Occipital lobe (tissue), 2 donors: ENCODE measurements around the gene FGR. TPM values are rescaled to one million over a fixed set of nuclear protein-coding genes. Genes with fewer than 3 reads are reported as not detected.

Experiments used
- DNase-seq: peaks from one replicate; lab custom pipeline; 2025; lab: John Stamatoyannopoulos, UW
- total RNA-seq: library from RNA; depleted of rRNA; stranded (reverse); fragments of >200 nt; gene quantifications from one replicate; pipeline ENCODE4 v1.2.3, GENCODE V29; 2014

The FGR gene
- total RNA-seq, 1 donor from 2014 or later, result 0.78 TPM

DNA sequence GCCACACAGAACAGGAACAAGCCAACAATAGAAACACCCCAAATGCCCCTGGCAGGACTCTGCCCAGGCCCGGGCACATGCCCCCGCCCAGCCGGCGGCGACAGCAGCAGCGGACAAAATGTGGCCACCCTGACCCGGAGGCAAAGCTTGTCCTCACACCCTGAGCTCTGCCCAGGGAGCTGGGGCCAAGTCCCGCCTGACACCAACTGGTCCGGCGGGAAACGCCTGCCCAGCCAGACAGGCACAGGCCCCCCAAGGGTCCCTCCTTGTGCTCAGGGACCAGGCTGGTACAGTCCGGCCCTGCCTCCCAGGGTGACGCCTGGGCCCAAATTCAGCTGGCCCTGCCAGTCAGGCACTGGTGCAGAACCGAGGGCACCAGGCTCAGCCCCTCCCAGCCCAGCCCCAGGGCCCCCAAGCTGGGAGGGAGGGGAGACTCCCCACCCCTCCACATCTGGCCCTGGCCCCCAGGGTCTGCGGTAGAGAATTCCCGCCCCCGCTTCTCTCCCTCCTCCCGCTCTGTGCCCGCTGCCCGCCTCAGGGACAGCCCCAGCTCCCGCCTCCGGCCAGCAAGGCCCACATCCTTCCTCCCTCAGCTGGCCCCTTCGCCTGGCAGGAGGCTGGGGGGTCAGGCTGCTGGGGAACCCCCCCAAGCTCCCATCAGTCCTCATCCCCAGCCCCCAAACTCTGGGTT is 33.1 kb downstream of the FGR start:
- peak; percentile 57 for DNase-seq

DNA sequence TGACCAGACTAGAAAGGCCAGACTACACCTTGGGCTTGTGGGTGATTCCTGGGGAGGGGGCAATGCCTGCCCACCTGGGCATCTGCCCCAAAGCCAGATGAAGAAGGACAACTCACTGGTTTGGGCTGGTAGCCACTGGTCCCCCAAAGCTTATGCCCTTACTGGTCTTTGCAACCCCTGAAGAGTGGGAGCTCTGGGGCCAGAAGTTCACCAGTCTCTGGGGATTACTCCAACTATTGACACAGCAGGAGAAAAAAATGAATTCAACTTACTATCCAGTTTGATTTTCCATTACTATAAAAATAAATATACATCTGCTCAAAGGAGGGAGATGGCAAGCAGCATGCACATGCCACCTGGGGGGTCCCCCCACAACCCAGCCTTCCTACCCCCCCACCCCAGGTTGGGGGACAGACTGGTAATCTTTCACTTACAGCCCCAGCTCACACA is 33.6 kb downstream of the FGR start:
- DNase-seq, result no peak

DNA sequence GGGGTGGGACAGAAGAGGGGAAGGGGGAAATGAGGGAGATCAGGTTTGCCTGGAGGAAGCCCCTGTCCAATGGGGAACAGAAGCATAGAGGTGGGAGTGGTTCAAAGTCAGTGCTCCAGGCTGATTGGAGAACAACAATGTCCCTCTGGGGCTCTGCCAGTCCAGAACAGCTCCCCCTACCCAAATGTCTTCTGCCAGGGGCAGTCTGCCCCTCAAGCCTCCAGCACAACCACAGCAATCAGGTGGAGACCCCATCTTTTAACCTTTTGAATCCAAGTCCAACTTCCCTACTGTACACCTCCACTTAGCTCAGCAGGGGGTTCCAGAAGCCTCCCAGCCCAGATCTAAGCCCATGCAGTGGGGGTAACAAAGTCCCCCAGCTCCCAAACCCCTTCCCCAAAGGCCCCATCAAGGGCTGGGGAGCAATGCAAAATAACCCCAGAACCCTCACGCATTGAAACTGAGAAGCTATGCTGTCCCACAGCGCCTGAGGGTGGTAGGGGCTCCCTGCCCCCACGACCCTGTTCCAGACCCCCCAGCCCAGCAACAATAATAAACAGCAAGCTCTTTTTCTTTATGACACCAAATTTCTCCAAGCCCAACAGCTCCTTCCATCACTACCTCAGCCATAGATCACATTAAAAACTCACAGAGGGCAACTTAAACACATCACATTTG is 34.3 kb downstream of the FGR start:
- DNase-seq, result no peak

DNA sequence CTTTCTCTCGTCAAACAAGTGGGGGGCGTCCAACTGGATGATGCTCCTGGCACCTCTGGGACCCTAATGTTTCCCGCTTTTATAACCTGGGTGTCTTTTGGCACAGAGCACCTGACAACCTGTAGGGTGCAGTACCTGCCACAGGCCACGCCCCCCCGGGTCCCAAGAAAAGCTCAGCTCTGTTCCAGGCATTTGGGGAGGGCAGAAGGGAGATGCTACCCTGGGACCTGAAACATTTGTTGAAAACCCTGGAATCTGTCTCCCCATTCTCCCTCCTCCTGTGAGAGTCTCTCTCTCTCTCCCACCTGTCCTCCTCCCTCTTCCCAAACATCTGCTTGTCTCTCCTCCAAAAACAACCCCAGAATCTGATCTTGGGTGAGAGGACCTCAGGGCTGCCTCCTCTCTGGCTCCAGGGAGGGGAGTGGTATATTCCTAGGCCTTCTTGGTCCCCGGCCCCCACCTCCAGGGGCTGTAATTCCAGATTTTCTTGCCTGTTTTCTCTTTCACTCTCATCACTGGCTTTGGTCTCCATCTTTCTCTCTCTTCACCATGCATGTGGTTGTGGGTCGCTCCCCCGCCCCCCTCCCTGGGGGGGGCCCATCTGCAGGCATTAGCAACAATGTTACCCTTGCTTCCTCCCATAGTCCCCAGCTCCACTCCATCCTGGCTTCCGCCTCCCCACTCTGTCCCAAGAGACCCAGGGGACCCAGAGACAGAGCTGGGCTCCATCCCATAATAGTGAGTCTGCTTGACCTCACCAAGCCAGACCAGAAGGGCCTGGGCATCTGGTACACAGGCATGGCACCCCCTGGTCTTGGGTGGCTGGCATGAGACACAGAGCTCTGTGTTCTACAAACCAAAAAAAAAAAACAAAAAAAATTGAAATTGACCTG is 35.1 kb downstream of the FGR start:
- no peak for DNase-seq

DNA sequence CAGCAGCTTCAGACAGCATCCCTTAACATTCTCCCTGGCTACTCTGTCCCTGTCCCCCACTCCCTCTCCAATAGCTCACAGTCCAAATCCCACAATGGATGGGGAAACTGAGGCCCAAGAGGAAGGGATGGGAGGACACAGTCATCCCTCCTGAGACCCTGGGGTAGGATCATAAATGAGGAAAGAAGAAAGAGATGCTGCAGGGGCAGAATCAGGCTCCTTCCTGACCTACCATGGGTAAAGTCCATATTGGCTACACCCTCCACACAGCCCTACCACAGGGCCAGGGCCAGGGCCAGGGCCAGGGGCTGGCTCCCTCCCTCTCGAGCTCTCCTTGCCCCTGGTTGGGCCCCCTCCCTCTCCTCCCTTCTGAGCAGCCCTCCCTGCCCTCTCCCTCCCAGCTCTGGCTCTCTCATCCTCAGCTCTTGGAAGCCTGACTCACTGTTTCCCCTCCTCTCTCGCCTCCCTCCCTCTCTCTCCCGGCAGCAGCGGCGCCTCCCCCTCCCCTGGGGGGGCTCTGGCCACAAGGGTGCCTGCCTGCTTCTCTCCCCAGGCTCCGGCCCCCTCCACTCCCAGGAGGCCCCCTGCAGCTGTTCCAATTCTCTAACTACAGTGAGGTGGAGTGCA is 36.0 kb downstream of the FGR start:
- DNase-seq, result peak; percentile 30

DNA sequence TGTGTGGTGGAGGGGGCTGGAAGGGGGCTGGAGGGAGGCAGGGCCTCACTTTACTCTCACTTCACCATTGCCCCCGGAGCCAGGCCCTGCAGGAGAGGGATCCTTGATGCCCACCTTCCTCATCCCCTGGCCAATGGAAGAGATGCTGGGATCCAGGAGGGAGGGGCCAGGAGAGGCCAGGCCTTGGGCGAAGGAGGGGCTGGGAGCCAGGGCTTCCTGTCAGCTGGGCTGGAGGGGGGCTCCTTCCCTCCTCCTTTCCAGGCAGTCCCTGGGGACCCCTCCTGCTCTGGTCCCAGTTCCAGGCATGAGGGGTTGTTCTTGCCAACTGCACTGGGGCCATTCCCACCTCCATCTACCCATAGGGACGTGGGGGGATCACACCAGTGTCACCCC is 36.7 kb downstream of the FGR start:
- no peak for DNase-seq

DNA sequence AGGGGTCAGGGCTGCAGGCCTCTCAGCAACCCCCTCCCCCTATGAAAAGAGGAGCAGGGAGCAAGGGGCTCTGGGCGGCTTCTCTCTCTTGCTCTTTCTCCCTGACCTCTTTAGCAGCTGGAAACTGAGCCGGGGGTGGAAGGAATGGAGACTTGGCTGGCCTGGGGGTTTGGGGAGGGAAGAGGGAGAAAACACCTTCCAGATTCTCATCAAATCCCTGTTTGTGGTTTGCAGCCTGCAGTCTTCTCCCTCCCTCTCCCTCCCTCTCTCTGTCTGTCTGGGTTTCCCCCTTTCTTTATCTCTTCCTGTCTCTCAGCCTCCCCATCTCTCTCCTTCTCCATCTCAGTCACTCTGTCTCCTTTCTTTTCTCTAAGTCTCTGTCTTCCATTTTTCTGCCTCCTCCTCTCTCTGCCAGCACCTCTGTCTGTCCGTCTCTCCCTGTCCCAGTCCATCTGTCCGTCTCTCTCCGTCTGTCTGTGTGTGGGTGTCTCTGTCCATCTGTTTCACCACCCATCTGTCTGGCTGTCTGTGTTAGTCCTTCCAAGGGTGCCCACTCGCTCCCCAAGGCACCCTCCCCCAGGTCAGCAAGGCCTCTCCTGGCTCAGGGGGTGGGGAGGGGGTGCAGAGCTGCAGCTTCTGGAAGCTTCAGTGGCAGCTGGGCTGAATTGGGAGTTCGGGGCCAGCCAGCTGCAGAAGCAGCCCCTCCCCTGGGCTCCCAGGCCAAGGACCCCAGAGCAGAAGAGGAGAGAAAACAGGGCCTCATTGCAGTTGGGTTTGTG is 37.3 kb downstream of the FGR start:
- no peak for DNase-seq

DNA sequence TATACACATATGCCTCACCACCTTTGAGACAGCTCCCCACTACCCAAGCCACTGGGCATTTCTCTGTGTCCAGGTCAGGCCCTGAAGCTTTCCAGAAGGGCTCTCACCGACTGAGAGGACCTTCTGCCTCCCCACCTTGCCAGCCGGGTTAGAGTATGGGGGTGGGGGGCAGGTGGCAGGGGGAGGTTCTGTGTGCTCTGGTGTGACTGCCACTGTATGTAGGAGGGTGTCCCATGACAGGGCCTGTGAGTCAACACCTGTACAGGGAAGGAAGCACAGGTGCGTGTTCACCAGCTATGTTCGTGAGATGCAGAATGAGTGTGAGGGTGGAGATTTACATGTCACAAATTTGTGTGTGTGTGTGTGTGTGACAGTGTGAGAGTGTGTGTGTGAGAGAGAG is 38.0 kb downstream of the FGR start:
- DNase-seq, result no peak

DNA sequence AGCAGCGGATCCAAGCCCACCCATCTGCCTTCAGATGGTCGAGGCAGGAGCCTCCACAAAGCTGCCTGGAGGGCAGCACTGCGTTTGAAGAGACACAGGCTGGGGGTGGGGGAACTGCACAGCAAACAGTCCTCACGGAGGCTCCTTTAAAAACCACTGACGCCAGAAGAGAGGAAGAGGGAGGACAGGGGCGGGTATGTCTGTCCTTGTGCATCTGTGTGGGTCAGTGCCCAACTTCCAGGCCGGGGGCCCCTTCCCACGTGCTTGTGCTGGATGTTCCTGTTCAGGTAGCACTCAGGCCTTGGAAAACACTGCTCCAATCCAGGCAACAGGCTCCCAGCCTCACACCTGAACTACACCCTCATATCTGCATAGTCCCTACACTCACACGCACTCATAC is 38.7 kb downstream of the FGR start:
- no peak for DNase-seq

DNA sequence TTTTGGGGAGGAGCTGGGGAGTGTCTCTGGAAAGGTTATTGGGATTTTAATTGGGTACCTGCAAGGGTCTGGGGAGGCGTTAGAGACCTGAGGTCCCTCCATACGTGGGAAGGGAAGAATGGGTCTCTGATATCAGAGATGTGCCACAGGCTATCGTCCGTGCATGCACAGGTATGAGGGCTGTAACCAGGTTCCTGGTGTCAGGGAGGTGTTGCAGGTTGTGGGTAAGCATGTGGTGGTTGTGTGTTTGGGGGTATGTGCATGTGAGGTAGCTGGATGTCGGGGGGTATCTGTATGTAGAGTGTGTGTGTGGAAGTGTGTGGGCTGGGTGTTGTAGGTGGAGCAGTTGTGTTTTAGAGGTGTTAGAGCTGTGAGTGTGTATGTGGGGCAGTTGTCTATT is 39.4 kb downstream of the FGR start:
- no peak for DNase-seq

DNA sequence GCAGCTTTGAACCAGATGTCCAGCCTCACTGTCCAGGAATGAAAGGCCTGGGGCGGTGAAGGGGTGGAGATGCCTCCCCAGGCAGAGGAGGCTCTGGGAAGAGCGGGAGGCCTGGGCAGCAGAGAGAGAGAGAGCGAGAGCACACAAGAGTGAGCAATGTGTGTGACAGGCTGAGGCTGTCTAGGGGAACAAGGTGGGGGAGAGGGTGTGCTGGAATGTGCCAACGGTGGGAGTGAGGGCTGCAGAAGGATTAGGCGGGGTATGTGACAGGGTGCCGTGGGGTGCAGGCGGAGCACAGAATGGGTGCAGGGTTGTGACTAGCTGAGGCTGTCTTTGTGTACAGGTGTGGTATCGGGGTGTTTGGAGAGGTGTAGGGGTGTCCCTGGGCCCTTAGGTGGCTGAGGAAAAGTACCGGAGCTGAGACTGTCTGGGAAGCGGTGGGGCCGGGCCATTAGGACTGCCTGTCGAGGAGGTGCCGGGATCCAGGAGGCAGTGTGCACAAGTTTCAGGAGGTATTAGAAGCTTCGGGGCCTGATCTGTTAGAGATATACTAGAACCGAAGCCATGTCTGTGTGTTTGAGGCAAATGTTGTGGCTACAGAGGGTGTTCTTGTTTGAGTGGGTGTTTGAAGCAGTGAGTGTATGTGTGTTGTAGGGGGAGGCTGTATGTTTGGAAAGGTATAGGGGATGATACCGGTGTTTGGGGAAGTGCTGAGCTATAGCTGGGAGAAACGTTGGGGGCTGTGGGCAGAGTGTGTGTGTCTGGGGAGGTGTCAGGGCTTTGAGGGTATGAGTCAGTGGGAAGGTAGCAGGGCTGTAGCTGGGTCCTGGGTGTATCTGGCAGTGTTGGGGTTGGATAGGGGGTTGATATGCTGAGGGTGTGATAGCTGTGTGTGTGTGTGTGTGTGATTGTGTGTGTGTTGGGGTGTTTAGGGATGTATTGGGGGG is 40.1 kb downstream of the FGR start:
- DNase-seq, result no peak

DNA sequence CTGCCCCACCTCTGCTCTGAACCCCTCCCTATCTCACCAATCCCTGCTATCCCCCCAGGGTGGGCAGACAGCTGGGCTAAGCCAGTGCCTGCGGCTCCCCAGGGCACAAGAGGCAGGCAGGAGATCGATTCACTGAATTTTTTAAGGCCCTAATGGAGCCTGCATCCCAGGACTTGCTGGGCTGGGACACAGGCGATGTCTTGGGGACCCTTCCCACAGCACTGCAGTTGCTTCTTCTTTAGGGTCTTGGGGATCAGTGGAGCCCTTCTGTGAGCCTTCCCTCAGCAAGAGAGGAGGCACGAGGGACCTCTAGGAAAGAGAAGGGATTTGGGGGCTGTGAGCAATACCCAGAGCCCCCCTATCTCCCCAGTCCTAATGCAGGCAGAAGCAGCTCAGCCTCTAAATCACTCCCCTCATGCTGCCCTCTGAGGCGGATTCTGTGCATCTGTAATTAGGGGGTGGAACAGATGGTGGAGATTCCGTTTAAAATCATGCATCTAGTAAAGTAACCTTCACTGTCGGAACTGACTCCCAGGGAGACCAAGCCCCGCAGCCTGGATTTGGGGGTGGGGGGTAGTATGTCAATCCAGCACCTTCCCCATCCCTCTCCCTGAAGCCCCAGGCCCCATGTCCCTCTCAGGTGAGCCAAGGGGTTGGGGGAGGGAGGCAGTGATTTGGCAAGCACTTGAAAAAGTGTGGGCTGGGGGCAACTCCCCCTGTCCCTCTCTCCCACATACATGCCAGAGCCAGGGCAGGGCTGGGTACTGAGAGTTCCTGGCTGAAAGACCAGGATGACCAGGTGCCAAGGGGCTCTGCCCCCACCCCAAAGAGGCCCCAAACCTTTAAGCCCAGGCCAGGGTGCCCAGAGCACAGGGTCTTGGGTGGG is 41.1 kb downstream of the FGR start:
- no peak for DNase-seq

DNA sequence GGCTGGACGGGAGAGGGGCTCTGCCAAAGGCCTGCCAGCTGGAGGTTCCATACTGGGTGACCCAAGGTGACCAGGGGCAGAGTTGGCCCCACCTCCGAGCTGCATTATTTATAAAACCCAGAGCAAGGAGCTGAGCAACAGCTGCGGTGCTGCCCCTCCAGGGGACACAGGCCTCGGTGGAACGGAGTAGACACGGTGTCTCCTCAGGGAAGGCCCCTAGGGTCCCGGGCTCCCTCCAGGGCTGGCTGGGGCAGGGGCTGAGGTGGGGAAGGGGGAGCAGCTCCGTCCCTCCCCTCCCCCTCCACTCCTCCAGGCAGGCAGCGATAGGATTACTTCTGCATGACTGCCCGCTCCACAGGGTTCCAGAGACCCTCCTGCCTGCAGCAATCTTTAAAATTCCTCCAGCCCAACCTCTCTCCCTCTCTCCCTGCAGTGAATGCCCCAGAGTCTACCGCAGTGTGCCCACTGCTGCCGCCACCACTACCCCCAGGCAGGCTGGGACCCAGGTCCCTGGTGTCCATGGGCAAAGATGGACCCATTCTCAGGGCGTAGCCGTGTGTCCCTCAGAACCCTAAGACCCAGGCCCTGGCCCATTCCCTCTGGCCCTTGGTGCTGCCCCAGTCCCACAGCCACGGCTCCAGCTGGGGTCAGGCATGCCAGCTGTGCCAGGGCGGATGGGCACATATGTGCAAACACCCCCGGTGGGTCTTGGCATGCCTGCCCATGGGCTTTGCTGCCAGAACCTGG is 41.9 kb downstream of the FGR start:
- no peak for DNase-seq

DNA sequence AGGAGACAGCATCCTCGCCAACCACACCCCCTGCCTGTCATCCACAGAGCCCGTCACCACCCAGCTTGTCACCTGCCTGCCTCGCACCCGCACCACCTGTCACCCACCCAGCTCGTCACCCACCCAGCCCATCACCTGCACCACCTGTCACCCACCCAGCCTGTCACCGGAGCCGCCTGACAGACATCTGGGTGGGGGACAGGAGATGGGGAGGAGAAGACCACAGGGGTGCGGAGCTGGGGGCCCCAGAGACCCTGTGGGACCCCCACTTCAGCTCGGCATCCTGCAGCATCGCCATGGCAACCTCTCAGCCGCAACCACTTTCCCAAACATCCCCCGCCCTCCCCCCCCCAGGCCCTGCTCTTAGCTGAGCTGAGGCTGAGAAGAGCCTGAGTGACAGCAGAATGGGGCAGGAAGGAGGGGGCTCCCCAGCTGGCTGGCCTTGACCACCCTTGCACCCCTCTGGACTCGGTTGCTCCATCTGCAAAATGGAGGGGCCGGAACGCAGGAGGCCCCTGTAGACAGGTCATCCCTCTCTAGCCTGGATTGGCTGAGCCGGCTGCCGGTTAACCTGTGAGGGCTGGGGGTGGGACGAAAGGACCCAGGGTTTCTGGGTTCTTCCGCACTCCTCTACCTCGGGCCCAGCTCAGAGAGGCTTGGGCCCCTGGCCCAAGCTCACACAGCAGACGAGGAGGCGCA is 42.6 kb downstream of the FGR start:
- no peak for DNase-seq

DNA sequence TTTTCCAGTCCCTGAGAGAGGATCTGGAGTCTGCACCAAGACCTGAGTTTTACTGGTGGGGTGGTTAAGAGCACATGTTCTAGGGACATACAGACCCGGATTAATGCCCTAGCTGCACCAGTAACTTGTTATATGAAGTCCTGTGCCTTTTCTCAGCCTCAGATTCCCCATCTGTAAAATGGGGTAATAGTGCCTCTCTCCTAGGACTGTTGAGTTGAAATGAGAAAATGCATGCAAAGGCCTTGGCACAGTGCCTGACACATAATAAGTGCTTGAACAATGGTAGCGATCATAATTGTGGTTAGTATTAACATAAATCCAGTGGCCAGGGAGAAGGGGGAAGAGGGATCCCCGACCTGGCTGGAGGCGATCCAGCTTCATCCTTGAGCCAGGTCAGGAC is 43.4 kb downstream of the FGR start:
- DNase-seq, result no peak

DNA sequence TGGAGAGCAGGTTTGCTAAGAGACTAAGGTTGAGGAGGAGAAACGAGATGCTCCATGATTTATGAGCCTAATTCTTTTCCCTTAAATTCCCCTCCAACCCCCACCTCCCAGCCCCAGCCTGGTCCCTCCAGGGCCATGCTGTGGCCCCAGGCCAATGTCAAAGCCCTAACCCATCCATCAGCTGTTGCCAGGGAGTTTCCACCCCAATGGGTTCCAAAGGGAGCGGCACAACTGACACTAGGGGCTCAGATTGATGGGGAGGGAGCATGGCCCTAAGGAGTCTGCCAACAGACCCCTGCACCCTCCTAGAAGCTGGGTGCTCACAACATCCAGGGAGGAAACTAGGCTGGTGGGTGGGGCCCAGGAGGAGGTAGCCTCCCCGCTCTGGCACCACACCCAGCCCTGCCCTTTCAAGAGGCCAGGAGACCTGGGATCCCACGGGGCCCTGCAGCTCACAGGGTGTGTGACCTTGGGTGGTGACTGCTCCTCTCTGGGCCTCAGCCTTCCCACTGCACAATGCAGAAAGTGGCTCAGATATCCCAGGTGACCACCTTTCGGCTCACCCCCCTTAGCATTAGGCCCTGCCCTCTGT is 44.0 kb downstream of the FGR start:
- no peak for DNase-seq

DNA sequence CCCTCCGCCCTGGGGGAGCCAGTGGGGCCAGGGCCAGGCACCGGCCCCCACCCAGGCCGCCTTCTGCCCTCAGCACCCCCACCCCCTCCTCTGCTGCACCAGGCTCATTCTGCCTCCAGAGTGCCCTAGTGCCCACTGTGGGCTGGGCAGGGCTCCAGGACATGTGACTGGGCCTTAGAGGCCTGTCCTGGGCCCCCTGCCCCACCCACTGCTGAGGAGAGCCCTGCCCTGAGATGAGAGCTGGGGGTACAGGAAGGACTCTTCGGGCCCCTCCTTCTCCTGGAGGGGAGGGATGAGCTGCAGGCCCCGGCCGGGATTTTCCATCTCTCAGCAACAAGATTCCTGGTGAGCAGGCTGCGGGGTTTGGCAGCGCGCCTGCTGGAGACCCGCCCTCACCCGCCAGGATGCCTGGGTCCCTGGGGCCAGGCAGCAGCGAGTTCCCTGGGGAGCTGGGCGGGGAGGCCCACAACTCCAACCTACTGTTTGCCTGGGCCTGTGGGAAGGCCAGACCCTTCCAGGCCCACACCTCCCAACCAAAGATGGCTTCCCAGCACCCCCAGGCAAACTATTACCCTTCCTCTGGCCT is 45.1 kb downstream of the FGR start:
- DNase-seq, result no peak
